Duodenal mucosa (tissue), 2 donors: ENCODE data around the gene BACH2.

Source experiments
- H3K27ac ChIP-seq: one replicate; pipeline ENCODE4 v1.7.0; 2013; ENCODE audit warnings: low read depth, low read length
- H3K27me3 ChIP-seq, 2 donors: one replicate each; pipeline ENCODE4 v1.7.0; 2013; ENCODE audit warnings: low read length in 2 of 2, control low read depth in 1 of 2; ENCODE audit not compliant: insufficient read depth in 2 of 2, control insufficient read depth in 1 of 2
- H3K36me3 ChIP-seq, 2 donors: one replicate each; pipeline ENCODE4 v1.7.0; 2013; ENCODE audit warnings: low read length in 2 of 2, control low read depth in 1 of 2; ENCODE audit not compliant: insufficient read depth in 2 of 2, control insufficient read depth in 1 of 2
- H3K4me1 ChIP-seq, 2 donors: one replicate each; pipeline ENCODE4 v1.7.0; 2013; ENCODE audit warnings: low read length in 2 of 2, control low read depth in 1 of 2; ENCODE audit not compliant: insufficient read depth in 2 of 2, control insufficient read depth in 1 of 2
- H3K4me3 ChIP-seq, 2 donors: one replicate each; pipeline ENCODE4 v1.7.0; 2013; ENCODE audit warnings: low read length in 2 of 2, low read depth in 1 of 2
- H3K9ac ChIP-seq, 2 donors: one replicate each; pipeline ENCODE4 v1.7.0; 2013; ENCODE audit warnings: low read length in 2 of 2, low read depth in 1 of 2
- H3K9me3 ChIP-seq, 2 donors: one replicate each; pipeline ENCODE4 v1.7.0; 2013; ENCODE audit warnings: low read length in 2 of 2, control low read depth in 1 of 2; ENCODE audit not compliant: control insufficient read depth in 1 of 2

The BACH2 gene

GRCh38 chr6:90302320-90302719, 5.7 kb upstream of the BACH2 start:
- no peaks in the 10 kb centered on the region for H3K36me3 ChIP-seq
- peaks cover 24 to 41% of the 10 kb centered on the region in 2 donors for H3K27me3 ChIP-seq
- H3K27ac ChIP-seq = no peak overlapping the region
- no peak overlapping the region for H3K9ac ChIP-seq
- no peaks in the 10 kb centered on the region for H3K4me1 ChIP-seq
- no peaks in the 10 kb centered on the region for H3K9me3 ChIP-seq
- no peak overlapping the region for H3K4me3 ChIP-seq

- Histone ChIP-seq H3K4me1 (no peaks in the 10 kb centered on the region), H3K36me3 (no peaks in the 10 kb centered on the region), H3K27me3 (peaks cover 27 to 44% of the 10 kb centered on the region in 2 donors), H3K4me3 (no peak overlapping the region), H3K27ac (no peak overlapping the region), H3K9ac (no peak overlapping the region), H3K9me3 (no peaks in the 10 kb centered on the region)
Measured at GRCh38 chr6:90301816-90302215, 5.2 kb upstream of the BACH2 start.

GRCh38 chr6:90298459-90299053, 1.9 kb upstream of the BACH2 start:
- H3K27ac ChIP-seq = no peak overlapping the region
- H3K4me3 ChIP-seq = no peak overlapping the region

GRCh38 chr6:90297867-90298381, 1.3 kb upstream of the BACH2 start:
- Histone ChIP-seq H3K36me3 (no peaks in the 10 kb centered on the region), H3K4me1 (peaks cover 0 to 4% of the 10 kb centered on the region in 2 donors), H3K9me3 (no peaks in the 10 kb centered on the region), H3K27ac (no peak overlapping the region), H3K4me3 (no peak overlapping the region), H3K9ac (no peak overlapping the region), H3K27me3 (peaks cover 46 to 56% of the 10 kb centered on the region in 2 donors)

More at GRCh38 chr6:90298459-90299053, 1.9 kb upstream of the BACH2 start:
- no peak overlapping the region for H3K9ac ChIP-seq
- no peaks in the 10 kb centered on the region for H3K9me3 ChIP-seq
- peaks cover 46 to 55% of the 10 kb centered on the region in 2 donors for H3K27me3 ChIP-seq
- H3K36me3 ChIP-seq = no peaks in the 10 kb centered on the region
- H3K4me1 ChIP-seq = peaks cover 0 to 4% of the 10 kb centered on the region in 2 donors

- peaks cover 0 to 4% of the 10 kb centered on the region in 2 donors for H3K4me1 ChIP-seq
- no peaks in the 10 kb centered on the region for H3K36me3 ChIP-seq
- H3K9me3 ChIP-seq = no peaks in the 10 kb centered on the region
- H3K4me3 ChIP-seq = peak overlapping the region; percentile 50 to 60
- H3K27ac ChIP-seq = no peak overlapping the region
- no peak overlapping the region for H3K9ac ChIP-seq
- H3K27me3 ChIP-seq = peaks cover 50 to 58% of the 10 kb centered on the region in 2 donors
Measured at GRCh38 chr6:90297115-90297866, 648 bp upstream of the BACH2 start.

- Histone ChIP-seq H3K27me3 (peaks cover 52 to 58% of the 10 kb centered on the region in 2 donors), H3K27ac (no peak overlapping the region), H3K9ac (peak overlapping the region; percentile 39 to 66), H3K4me3 (peak overlapping the region; percentile 59 to 70), H3K9me3 (no peaks in the 10 kb centered on the region), H3K36me3 (no peaks in the 10 kb centered on the region), H3K4me1 (peaks cover 0 to 4% of the 10 kb centered on the region in 2 donors)
Measured at GRCh38 chr6:90295854-90296340, 746 bp downstream of the BACH2 start.

- Histone ChIP-seq H3K27ac (no peak overlapping the region), H3K27me3 (peaks cover 47 to 56% of the 10 kb centered on the region in 2 donors), H3K9me3 (no peaks in the 10 kb centered on the region), H3K36me3 (no peaks in the 10 kb centered on the region), H3K4me3 (peak overlapping the region; percentile 59 to 70), H3K9ac (peak overlapping the region; percentile 39 to 66), H3K4me1 (peaks cover 0 to 4% of the 10 kb centered on the region in 2 donors)
Measured at GRCh38 chr6:90294989-90295853, 1.4 kb downstream of the BACH2 start.

GRCh38 chr6:90294614-90294988, 2.0 kb downstream of the BACH2 start:
- no peak overlapping the region for H3K27ac ChIP-seq
- no peaks in the 10 kb centered on the region for H3K9me3 ChIP-seq
- H3K4me3 ChIP-seq = peak overlapping the region; percentile 59 to 70
- peak overlapping the region in 1 of 2 donors; percentile 32 for H3K9ac ChIP-seq
- H3K4me1 ChIP-seq = peaks cover 0 to 4% of the 10 kb centered on the region in 2 donors
- H3K36me3 ChIP-seq = no peaks in the 10 kb centered on the region
- peaks cover 43 to 52% of the 10 kb centered on the region in 2 donors for H3K27me3 ChIP-seq

GRCh38 chr6:90294008-90294511, 2.6 kb downstream of the BACH2 start:
- Histone ChIP-seq H3K9ac (no peak overlapping the region), H3K4me3 (no peak overlapping the region), H3K27me3 (peaks cover 40 to 51% of the 10 kb centered on the region in 2 donors), H3K36me3 (no peaks in the 10 kb centered on the region), H3K27ac (no peak overlapping the region), H3K4me1 (peaks cover 0 to 4% of the 10 kb centered on the region in 2 donors), H3K9me3 (no peaks in the 10 kb centered on the region)
